NCI-H2171 (cell line): ENCODE data around the gene ATP5F1D.

Source experiments
- DNase-seq: peaks from one replicate; lab custom pipeline; 2025; lab: John Stamatoyannopoulos, UW

Gene ATP5F1D

GRCh38 chr19:1270854-1271527, 29.4 kb downstream of the ATP5F1D start:
- no peak for DNase-seq

- no peak for DNase-seq
These were observed 30.2 kb downstream of the ATP5F1D start for GRCh38 chr19:1271528-1272422.

- no peak for DNase-seq
These were observed 31.1 kb downstream of the ATP5F1D start for GRCh38 chr19:1272423-1273262.

GRCh38 chr19:1273263-1274041, 31.9 kb downstream of the ATP5F1D start:
- no peak for DNase-seq

- no peak for DNase-seq
These were observed 32.7 kb downstream of the ATP5F1D start for GRCh38 chr19:1274081-1274851.

- DNase-seq: no peak
These were observed 33.3 kb downstream of the ATP5F1D start for GRCh38 chr19:1274852-1275259.

- DNase-seq: peak; percentile 98
These were observed 33.9 kb downstream of the ATP5F1D start, which contains the start of gene FAM174C for GRCh38 chr19:1275260-1275975. TSS of gene FAM174C (plus strand) at chr19:1275530. CDS start at chr19:1275550, 20 bp downstream.

- DNase-seq: no peak
These were observed 34.6 kb downstream of the ATP5F1D start for GRCh38 chr19:1275976-1276627.

- DNase-seq: no peak
These were observed 35.1 kb downstream of the ATP5F1D start for GRCh38 chr19:1276628-1277022.

- DNase-seq: no peak
These were observed 35.5 kb downstream of the ATP5F1D start for GRCh38 chr19:1277061-1277460.

- DNase-seq: no peak
These were observed 36.5 kb downstream of the ATP5F1D start for GRCh38 chr19:1278074-1278473.

- no peak for DNase-seq
These were observed 37.4 kb downstream of the ATP5F1D start for GRCh38 chr19:1278713-1279660.

- peak; percentile 43 for DNase-seq
These were observed 38.3 kb downstream of the ATP5F1D start for GRCh38 chr19:1279782-1280341.

GRCh38 chr19:1280636-1281568, 39.4 kb downstream of the ATP5F1D start:
- DNase-seq: no peak

- DNase-seq: no peak
These were observed 40.2 kb downstream of the ATP5F1D start for GRCh38 chr19:1281569-1282287.

GRCh38 chr19:1282588-1283206, 41.1 kb downstream of the ATP5F1D start:
- no peak for DNase-seq
